ENCODE measurements around the gene LBHD1. TPM values are rescaled to one million over a fixed set of nuclear protein-coding genes. Genes with fewer than 3 reads are reported as not detected.

Gene LBHD1
- total and polyA plus RNA-seq, 2 of the 13 experiments (the other 11 are each of a cell fraction or from before 2014, with no cell fraction given): 3.2 to 3.7 TPM

DNA sequence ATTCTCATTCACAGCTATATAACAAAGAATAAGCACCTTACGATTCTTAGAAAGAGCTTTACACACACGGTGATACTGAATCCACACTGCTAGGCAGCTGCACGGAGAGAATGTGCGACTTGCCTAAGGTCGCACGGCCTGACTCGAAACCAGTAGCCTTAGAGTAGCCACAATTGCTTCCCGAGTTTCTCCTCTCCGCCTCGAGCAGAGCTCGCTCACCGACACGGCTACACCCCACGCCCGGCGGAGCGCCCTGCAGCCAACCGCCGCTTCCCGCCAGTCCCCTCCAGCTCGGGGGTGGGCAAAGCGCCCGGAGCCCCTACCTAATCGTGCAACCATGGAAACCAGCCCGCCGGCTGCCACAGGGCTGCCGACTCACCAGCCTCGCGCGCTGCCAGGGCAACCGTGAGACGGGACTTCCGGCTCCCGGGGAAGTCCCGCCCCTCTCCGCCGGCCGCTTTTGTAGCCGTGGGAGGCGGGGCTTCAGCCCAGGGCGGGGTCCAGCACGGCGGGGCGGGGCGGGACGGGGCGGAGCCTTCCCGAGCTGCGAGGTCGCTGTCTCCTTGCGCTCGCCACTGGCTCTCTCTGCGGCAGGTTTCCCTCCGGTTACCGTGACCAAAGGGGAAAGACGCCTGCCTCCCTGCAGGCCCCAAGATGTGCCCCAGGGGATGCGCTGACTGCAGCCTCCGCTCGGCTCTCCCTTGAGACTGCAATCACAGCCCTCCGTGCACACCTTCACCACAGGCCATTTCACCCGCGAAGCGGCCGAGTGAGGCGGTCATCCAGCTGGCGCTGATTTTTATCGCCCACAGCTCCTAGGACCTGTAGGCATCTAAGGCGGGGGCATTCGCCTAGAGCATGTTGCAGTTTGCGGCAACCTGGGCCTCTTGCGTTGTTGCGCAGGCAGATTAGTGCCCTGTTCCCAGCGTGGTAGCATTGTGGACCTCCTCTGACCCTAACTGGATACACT, 34.1 kb upstream of the LBHD1 start (continued):
- TF ChIP-seq, protein P1, sequence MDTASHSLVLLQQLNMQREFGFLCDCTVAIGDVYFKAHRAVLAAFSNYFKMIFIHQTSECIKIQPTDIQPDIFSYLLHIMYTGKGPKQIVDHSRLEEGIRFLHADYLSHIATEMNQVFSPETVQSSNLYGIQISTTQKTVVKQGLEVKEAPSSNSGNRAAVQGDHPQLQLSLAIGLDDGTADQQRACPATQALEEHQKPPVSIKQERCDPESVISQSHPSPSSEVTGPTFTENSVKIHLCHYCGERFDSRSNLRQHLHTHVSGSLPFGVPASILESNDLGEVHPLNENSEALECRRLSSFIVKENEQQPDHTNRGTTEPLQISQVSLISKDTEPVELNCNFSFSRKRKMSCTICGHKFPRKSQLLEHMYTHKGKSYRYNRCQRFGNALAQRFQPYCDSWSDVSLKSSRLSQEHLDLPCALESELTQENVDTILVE (CRISPR knock-in tag; IDR thresholded peaks at IDR 0.05): no peak
- TF ChIP-seq PAF1 (CRISPR knock-in tag; IDR thresholded peaks at IDR 0.05): peak; percentile 91
- peak; percentile 42 for TF ChIP-seq SALL1 (CRISPR knock-in tag; IDR thresholded peaks at IDR 0.05)
- TF ChIP-seq ZNF253 (CRISPR knock-in tag; IDR thresholded peaks at IDR 0.05; ENCODE audit: borderline replicate concordance): no peak
- TF ChIP-seq ZNF891 (CRISPR knock-in tag; IDR thresholded peaks at IDR 0.05): no peak
- TF ChIP-seq SIX4 (CRISPR knock-in tag; IDR thresholded peaks at IDR 0.05): no peak
- TF ChIP-seq ZNF33B (CRISPR knock-in tag; IDR thresholded peaks at IDR 0.05): no peak
- TF ChIP-seq, protein P2, sequence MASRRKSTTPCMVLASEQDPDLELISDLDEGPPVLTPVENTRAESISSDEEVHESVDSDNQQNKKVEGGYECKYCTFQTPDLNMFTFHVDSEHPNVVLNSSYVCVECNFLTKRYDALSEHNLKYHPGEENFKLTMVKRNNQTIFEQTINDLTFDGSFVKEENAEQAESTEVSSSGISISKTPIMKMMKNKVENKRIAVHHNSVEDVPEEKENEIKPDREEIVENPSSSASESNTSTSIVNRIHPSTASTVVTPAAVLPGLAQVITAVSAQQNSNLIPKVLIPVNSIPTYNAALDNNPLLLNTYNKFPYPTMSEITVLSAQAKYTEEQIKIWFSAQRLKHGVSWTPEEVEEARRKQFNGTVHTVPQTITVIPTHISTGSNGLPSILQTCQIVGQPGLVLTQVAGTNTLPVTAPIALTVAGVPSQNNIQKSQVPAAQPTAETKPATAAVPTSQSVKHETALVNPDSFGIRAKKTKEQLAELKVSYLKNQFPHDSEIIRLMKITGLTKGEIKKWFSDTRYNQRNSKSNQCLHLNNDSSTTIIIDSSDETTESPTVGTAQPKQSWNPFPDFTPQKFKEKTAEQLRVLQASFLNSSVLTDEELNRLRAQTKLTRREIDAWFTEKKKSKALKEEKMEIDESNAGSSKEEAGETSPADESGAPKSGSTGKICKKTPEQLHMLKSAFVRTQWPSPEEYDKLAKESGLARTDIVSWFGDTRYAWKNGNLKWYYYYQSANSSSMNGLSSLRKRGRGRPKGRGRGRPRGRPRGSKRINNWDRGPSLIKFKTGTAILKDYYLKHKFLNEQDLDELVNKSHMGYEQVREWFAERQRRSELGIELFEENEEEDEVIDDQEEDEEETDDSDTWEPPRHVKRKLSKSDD (CRISPR knock-in tag; IDR thresholded peaks at IDR 0.05; ENCODE audit: low read depth): no peak
- TF ChIP-seq, protein P3, sequence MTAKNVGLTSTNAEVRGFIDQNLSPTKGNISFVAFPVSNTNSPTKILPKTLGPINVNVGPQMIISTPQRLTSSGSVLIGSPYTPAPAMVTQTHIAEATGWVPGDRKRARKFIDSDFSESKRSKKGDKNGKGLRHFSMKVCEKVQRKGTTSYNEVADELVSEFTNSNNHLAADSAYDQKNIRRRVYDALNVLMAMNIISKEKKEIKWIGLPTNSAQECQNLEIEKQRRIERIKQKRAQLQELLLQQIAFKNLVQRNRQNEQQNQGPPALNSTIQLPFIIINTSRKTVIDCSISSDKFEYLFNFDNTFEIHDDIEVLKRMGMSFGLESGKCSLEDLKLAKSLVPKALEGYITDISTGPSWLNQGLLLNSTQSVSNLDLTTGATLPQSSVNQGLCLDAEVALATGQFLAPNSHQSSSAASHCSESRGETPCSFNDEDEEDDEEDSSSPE (CRISPR knock-in tag; IDR thresholded peaks at IDR 0.05): no peak; the same call in 1 of the 2 replicates
- TF ChIP-seq HMG20A (CRISPR knock-in tag; IDR thresholded peaks at IDR 0.05; ENCODE audit: borderline replicate concordance): no peak
- TF ChIP-seq, protein P4, sequence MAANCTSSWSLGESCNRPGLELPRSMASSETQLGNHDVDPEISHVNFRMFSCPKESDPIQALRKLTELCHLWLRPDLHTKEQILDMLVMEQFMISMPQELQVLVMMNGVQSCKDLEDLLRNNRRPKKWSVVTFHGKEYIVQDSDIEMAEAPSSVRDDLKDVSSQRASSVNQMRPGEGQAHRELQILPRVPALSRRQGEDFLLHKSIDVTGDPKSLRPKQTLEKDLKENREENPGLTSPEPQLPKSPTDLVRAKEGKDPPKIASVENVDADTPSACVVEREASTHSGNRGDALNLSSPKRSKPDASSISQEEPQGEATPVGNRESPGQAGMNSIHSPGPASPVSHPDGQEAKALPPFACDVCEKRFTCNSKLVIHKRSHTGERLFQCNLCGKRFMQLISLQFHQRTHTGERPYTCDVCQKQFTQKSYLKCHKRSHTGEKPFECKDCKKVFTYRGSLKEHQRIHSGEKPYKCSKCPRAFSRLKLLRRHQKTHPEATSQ (CRISPR knock-in tag; IDR thresholded peaks at IDR 0.05; ENCODE audit: borderline replicate concordance): no peak
- TF ChIP-seq HDAC1 (CRISPR knock-in tag; IDR thresholded peaks at IDR 0.05): peak; percentile 54
- no peak for TF ChIP-seq PTBP1 (IDR thresholded peaks at IDR 0.05; ENCODE audit: low read depth, low read length, poor library complexity, severe bottlenecking)
- TF ChIP-seq, protein P5, sequence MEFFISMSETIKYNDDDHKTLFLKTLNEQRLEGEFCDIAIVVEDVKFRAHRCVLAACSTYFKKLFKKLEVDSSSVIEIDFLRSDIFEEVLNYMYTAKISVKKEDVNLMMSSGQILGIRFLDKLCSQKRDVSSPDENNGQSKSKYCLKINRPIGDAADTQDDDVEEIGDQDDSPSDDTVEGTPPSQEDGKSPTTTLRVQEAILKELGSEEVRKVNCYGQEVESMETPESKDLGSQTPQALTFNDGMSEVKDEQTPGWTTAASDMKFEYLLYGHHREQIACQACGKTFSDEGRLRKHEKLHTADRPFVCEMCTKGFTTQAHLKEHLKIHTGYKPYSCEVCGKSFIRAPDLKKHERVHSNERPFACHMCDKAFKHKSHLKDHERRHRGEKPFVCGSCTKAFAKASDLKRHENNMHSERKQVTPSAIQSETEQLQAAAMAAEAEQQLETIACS (CRISPR knock-in tag; IDR thresholded peaks at IDR 0.05): no peak
- TF ChIP-seq, protein P6, sequence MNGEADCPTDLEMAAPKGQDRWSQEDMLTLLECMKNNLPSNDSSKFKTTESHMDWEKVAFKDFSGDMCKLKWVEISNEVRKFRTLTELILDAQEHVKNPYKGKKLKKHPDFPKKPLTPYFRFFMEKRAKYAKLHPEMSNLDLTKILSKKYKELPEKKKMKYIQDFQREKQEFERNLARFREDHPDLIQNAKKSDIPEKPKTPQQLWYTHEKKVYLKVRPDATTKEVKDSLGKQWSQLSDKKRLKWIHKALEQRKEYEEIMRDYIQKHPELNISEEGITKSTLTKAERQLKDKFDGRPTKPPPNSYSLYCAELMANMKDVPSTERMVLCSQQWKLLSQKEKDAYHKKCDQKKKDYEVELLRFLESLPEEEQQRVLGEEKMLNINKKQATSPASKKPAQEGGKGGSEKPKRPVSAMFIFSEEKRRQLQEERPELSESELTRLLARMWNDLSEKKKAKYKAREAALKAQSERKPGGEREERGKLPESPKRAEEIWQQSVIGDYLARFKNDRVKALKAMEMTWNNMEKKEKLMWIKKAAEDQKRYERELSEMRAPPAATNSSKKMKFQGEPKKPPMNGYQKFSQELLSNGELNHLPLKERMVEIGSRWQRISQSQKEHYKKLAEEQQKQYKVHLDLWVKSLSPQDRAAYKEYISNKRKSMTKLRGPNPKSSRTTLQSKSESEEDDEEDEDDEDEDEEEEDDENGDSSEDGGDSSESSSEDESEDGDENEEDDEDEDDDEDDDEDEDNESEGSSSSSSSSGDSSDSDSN (CRISPR knock-in tag; IDR thresholded peaks at IDR 0.05): no peak
- TF ChIP-seq, protein P7, sequence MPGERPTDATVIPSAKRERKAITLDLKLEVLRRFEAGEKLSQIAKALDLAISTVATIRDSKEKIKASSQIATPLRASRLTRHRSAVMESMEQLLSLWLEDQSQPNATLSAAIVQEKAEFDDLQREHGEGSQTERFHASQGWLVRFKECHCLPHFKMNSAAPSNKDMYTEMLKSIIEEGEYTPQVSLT (CRISPR knock-in tag; IDR thresholded peaks at IDR 0.05; ENCODE audit: borderline replicate concordance, low read depth): no peak
- TF ChIP-seq NR3C1 (CRISPR knock-in tag; IDR thresholded peaks at IDR 0.05): no peak

All from HepG2 (cell line).